H1 (cell line): Measurements from ENCODE around the gene SLC26A9. TPM values are rescaled to one million over a fixed set of nuclear protein-coding genes. Genes with fewer than 3 reads are reported as not detected.

Experiments
- CBX5 ChIP-seq: fragments of 300-800, 300-1000 bp; sonication (generic); IDR thresholded peaks from 2 replicates; pipeline ENCODE4 v1.7.1; 2016; ENCODE audit warnings: antibody characterized with exemption, low read length, low read depth
- CBX8 ChIP-seq: fragments of 300-800, 300-1000 bp; sonication (generic); IDR thresholded peaks from 2 replicates; pipeline ENCODE4 v1.7.1; 2016; ENCODE audit warnings: low read depth, low read length, borderline replicate concordance
- CHD7 ChIP-seq: fragments of 300-600 bp; sonication (generic); IDR thresholded peaks from 2 replicates; pipeline ENCODE4 v1.7.1; 2012; ENCODE audit warnings: low read length, moderate library complexity, mild to moderate bottlenecking, inconsistent platforms; ENCODE audit not compliant: insufficient replicate concordance
- polyA plus RNA-seq, 7 experiments: library from polyadenylated mRNA; depleted of rRNA in 3 of 7; stranded (reverse) in 5 of 7; unstranded in 2 of 7; fragments of >200 nt in 5 of 7; fragments of 200-250 nt in 2 of 7; gene quantifications; 1 replicate in 5 of 7; 2 replicates in 1 of 7; 4 replicates in 1 of 7; pipeline versions ENCODE4 v1.2.1 to v1.2.3, GENCODE V29; 2011 to 2013; ENCODE audit warnings: missing spikeins in 2 of 7, mixed read lengths in 2 of 7
- total RNA-seq: library from RNA; stranded (reverse); fragmentation: NEBNext Ultra II Directional; extraction: Animal tissue kit (Norgen Biotek cat#: 25700); gene quantifications from 2 replicates; pipeline ENCODE4 v1.2.1, GENCODE V29; 2021

The SLC26A9 gene
- total and polyA plus RNA-seq, 2 of the 8 experiments (the other 6 are each of a cell fraction or from before 2014, with no cell fraction given) = not detected

GRCh38 chr1:205977402-205978014, 34.3 kb upstream of the SLC26A9 start (continued):
- TF ChIP-seq CBX5 (no peak), CHD7 (no peak), CBX8 (no peak)
- TF ChIP-seq, all 59 proteins: peak for 3
